ENCODE measurements around the gene ARHGAP32.
"Not testable (repeated sequence)": the region's sequence is repeated elsewhere in the genome, so short reads cannot be mapped to it uniquely, and the experiment has no call there.

The ARHGAP32 gene

GRCh38 chr11:128933481-128934178, 258.5 kb downstream of the ARHGAP32 start:
- no peak for DNase-seq (ENCODE audit: low read depth in 2 of 2)

DNA sequence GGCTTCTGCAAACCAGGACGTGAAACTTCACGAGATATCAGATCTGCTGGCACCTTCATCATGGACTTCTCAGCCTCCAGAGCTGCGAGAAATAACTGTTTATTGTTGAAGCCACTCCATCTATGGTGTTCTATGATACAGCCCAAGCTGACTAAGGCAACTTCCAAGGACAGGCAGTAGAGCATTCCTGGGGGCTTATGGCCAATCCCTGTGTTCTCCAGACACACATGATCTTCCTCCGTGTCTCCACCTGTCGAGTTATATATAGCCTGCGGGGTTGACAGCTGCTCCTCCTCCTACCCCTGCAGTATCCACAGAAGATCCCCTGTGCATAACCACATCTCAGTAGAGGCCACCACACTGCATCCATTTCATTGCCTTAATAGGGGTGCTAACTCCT, 260.5 kb downstream of the ARHGAP32 start:
- DNase-seq (ENCODE audit: low read depth in 2 of 2), result no peak

GRCh38 chr11:128931066-128931465, 261.1 kb downstream of the ARHGAP32 start:
- DNase-seq (ENCODE audit: low read depth in 2 of 2), result no peak

DNA sequence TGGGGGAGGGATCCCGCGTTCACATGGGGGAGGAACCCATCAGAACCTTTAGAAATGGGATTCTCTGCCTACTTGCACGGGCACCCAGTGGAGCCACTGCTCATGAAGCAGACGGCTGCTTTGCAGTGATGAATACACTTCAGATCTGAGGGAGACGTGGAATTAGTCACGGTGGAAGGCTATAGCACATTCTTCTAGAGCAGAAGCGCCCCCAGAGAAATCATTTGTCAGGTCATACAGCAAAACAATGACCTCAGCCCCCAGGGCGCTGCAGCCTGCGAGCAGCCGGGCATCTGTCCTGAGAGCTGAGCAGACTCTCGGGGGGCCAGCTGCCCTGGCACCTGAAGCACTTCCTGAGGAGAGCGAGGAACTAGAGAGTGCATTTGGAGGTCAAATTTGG, 262.1 kb downstream of the ARHGAP32 start:
- no peak for DNase-seq (ENCODE audit: low read depth in 2 of 2)

DNA sequence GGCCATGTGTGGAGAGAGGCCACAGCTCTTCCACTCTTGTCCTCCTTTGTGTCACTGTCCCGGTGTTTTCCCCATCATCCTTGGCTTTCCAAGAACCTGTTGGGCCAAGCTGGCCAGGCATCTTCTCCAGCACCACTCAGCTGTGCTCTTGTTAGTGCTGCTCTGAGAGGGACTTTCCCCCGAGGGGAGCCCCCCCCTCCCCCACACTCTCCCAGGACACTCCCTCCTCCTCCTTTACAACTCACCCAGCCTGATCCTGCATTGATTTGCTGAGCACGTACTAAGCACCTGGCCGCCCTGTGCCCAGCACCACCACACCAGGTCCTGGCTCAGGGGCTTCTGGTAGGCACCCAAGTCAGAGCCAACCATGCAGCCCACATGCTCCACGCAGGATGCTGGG, 262.7 kb downstream of the ARHGAP32 start:
- peak in 1 of 2 donors; percentile 14 for DNase-seq (ENCODE audit: low read depth in 2 of 2)

GRCh38 chr11:128928400-128928799, 263.7 kb downstream of the ARHGAP32 start:
- DNase-seq (ENCODE audit: low read depth in 2 of 2), result no peak

- no peak for DNase-seq (ENCODE audit: low read depth in 2 of 2)
Observed at GRCh38 chr11:128927683-128928336, 264.3 kb downstream of the ARHGAP32 start.

DNA sequence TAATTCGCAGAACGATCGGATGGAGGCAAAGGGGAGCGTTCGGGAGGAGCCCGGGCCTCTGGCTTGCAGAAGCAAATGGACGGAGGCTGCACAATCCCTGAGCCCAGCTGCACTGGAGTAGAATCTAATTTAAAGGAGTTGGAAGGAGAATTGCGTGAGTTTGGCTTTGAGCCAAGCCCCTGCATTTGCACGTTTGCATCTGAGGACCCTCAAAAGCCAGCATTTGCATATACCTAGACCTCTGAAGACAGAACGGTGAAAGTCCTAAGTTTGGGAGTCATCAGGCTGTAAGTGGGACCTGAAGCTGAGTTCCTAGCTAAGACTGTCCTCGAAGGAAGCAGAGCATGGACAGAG, 265.0 kb downstream of the ARHGAP32 start:
- no peak for DNase-seq (ENCODE audit: low read depth in 2 of 2)

- DNase-seq (ENCODE audit: low read depth in 2 of 2), result no peak
Observed at GRCh38 chr11:128926437-128927107, 265.6 kb downstream of the ARHGAP32 start.

- DNase-seq (ENCODE audit: low read depth in 2 of 2), result no peak
Observed at GRCh38 chr11:128926000-128926399, 266.1 kb downstream of the ARHGAP32 start.

GRCh38 chr11:128925250-128925600, 266.9 kb downstream of the ARHGAP32 start:
- DNase-seq (ENCODE audit: low read depth in 2 of 2), result no peak

DNA sequence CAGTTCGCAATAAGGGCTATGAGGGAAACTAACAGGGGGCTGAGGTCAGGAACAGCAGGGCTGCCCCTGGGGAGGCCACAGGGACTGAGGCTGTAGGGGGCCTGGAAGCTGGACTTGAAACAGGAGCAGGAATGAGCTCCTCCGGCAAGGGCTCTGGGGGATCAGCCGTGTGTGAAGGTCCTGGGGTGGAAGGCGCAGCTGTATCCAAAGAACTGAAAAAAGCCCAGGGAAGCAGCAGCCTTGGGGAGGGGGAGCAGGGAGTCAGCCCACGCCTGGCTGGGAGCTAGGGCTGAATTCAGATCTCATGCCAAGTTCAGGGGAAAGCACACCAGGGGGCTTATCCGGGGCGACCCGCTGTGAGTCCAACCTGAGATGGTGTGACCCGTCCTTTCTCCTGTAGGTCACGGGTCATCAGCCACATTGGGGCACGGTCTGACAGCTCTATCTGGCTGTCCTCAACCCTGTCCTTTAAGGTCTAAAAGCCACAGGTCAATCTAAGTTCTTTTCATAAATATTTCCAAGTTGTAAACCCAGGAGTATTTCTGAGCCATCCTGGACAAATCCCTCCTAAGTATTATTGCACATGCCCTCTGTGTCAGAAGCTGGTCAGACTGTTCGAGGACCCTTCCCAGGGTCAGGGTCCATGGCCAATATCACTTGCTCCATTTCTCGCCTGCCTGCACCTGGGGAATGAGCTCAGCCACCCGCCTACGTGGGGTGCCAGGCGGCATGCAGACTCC, 267.4 kb downstream of the ARHGAP32 start:
- no peak for DNase-seq (ENCODE audit: low read depth in 2 of 2)

- DNase-seq (ENCODE audit: low read depth in 2 of 2), result no peak
Observed at GRCh38 chr11:128924104-128924503, 268.0 kb downstream of the ARHGAP32 start.

DNA sequence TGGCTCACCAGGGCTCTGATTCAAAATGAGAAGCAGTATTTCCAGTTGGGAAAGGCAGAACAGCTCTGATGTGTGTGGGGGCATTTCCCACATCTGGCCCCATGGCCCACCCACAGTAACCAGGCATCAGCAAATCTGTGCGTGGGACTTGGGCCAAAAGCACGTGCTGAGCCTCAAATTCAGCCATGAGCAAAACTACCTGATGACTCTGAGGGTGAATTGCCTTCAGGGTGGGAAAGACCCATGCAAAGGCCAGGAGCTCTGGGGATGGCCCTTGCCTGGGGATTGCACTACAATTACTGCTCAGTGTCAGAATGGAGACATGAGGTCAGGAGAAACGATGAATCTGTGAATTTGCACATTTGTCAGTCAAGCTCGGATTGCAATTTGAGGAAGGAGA, 270.3 kb downstream of the ARHGAP32 start:
- no peak for DNase-seq (ENCODE audit: low read depth in 2 of 2)

DNA sequence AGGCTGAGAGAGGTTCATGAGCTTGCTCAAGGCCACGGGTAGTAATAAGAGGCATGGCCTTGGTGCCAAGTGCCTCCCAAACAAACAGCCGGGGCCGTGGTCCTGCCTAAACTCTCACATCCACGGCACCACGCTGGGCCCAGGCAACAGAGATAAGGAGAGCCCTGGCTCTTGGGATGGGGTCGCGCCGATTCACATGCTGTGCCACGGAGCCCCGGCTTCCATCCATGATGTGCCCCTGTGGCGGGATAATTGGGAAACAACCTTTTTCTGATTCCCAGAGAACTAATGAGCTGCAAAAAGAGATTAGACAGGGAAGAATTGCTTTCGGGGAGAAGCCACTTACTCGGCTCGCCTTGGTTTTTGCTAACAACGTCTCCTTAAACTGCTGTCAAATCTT, 271.5 kb downstream of the ARHGAP32 start:
- no peak for DNase-seq (ENCODE audit: low read depth in 2 of 2)

DNA sequence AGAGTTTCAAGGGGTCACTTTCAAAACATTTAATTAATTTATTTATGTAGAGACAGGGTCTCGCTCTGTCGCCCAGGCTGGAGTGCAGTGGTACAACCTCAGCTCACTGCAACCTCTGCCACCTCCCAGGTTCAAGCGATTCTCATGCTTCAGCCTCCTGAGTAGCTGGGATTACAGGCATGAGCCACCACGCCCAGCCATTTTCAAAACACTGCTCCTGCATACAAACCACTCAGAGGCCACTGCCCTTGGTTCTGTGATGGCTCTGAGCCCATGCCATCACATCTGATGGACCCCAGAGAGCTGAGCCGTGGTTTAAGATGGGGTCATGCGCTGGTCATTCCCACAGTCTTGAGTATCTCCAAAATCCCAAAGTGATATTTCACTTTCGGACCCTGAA, 272.5 kb downstream of the ARHGAP32 start:
- not testable (repeated sequence) for DNase-seq (ENCODE audit: low read depth in 2 of 2)

DNA sequence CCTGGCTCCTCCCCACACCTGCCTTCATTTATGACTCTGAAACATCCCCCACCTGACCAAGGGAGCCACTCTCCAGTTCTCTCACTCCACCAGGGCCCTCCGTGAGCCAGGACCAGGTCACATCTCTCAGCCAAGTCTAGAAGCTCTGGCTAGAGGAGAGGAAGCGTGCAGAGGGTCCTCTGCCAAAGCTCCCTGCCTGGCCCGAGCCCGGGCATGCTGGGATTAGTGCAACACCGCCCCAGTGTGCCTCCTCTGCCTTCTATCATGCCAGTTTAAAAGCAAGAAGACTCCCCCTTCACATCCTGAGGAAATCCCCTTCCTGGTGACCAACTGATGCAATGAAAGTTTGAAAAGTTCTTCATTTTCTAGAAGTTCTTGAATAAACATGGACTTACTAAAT, 272.9 kb downstream of the ARHGAP32 start:
- DNase-seq (ENCODE audit: low read depth in 2 of 2), result no peak

GRCh38 chr11:128917144-128917724, 274.9 kb downstream of the ARHGAP32 start:
- no peak for DNase-seq (ENCODE audit: low read depth in 2 of 2)

GRCh38 chr11:128916681-128917080, 275.4 kb downstream of the ARHGAP32 start:
- no peak for DNase-seq (ENCODE audit: low read depth in 2 of 2)

GRCh38 chr11:128916037-128916572, 276.0 kb downstream of the ARHGAP32 start:
- no peak for DNase-seq (ENCODE audit: low read depth in 2 of 2)

DNA sequence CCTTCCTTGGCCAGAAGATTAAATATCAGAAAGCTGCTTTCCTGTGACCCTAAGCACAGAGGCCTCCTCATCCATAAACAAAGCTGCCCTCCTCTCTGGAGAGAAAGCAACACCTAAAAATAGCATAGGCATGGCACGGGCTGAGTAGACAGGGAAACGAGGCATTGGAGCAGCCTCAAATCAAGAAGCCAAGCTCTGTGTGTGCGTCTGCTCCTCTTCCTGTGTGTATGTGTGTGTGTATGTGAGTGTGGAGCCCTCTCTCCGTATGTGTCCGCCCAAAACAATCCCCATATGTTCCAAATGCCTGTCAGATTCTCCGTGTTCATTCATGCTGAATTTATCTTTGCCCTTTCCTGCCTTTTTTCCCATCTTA, 277.0 kb downstream of the ARHGAP32 start:
- no peak for DNase-seq (ENCODE audit: low read depth in 2 of 2)

Measured in stimulated activated CD4-positive, alpha-beta T cell treated with anti-CD3 and anti-CD28 coated beads, Interleukin-4, amount 100 ng/mL, for 48 hours (primary cell).